Uterine smooth muscle cell (primary cell): Measurements from ENCODE around the gene TMPRSS15. TPM values are rescaled to one million over a fixed set of nuclear protein-coding genes. Genes with fewer than 3 reads are reported as not detected.

Source experiments
- total RNA-seq: library from RNA; depleted of rRNA; stranded (reverse); fragments of >200 nt; gene quantifications from 2 replicates; pipeline ENCODE4 v1.2.3, GENCODE V29; 2014

Gene TMPRSS15
- total RNA-seq, result not detected in 2 replicates

DNA sequence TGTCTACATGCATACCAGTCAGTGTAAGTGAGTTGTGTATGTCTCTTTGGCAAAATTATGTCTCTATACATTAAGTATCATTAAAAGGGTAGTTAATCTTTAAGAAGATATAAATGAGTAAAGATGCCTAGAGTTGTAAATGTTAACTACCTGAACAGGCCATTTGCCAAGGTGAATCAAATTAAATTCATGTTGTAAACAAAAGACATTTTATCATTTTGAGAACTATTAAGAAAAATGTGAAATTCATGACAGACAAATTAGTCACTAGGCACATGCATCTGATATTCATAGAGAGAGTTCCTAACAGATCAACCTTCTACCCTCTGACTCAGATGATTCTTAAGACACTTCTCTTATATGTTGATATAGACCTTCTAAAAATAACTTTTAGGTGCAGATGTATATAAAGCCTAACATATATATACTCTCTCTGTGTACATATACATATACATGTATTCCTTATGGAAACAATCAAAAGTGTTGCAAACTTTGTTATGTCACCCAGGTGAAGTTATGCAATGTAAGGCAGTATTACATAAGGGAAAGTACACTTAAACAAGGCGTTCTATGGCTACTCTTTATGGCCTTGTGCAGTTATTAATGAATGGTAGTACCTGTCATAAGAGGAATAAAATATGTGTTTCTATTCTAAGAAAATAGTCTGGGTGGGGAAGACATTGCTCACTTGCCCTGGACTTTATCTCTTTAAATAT, at the start of gene TMPRSS15:
Gene TMPRSS15, minus strand, starts transcription at position 51 of the 716 bp plus-strand sequence. CDS start 163 bp downstream, outside the sequence.

DNA sequence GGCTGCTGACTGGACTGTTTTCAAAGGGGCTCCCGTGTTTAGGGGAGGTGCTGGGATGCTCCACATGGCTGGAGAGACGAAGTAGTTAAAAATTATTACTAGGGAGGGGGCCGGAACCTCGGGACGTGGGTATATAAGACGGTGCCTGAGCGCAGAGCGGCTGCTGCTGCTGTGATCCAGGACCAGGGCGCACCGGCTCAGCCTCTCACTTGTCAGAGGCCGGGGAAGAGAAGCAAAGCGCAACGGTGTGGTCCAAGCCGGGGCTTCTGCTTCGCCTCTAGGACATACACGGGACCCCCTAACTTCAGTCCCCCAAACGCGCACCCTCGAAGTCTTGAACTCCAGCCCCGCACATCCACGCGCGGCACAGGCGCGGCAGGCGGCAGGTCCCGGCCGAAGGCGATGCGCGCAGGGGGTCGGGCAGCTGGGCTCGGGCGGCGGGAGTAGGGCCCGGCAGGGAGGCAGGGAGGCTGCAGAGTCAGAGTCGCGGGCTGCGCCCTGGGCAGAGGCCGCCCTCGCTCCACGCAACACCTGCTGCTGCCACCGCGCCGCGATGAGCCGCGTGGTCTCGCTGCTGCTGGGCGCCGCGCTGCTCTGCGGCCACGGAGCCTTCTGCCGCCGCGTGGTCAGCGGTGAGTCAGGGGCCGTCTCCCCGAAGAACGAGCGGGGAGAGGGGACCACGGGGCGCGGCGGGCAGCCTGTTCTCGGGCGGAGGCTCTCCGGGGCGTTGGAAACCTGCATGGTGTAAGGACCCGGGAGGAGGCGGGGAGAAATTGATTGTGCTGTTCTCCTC, 158.7 kb downstream of the TMPRSS15 start, which contains the start of gene CHODL:
Gene CHODL, plus strand, starts transcription at position 163 of the 793 bp plus-strand sequence. Its CDS starts 391 bp downstream, at position 554.

Other genes with a start within 250 kb of the TMPRSS15 start
- gene CHODL, start 159.0 kb downstream of the TMPRSS15 start, total RNA-seq, result 0.11 TPM in 1 of 2 replicates, not detected in the other